Amygdala (tissue), 56 donors: ENCODE results near the gene SPOCK1.

Experiments used
- DNase-seq, 56 donors: peaks; one replicate each; lab custom pipeline; 2025; lab: John Stamatoyannopoulos, UW

SPOCK1 gene

DNA sequence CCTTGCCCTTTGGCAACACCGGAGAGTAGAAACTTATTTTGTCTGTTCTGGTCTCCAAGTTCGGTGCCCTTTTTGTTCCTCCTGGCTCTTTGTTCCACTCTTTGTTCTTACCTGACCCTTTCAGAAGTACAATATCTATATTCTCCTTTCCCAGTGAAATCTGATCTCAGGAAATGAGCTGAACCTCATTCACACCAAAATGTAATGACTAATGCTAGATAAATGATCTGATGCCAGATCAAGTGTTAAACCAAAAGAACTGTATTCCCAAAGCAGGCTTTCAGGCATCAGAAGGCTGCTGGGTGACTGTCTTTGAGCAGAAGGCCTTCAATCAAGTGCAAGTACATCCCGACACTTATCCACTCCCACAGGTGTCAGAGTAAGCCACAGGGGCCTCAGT lies 156.4 kb downstream of the SPOCK1 start:
- DNase-seq, result no peak

DNA sequence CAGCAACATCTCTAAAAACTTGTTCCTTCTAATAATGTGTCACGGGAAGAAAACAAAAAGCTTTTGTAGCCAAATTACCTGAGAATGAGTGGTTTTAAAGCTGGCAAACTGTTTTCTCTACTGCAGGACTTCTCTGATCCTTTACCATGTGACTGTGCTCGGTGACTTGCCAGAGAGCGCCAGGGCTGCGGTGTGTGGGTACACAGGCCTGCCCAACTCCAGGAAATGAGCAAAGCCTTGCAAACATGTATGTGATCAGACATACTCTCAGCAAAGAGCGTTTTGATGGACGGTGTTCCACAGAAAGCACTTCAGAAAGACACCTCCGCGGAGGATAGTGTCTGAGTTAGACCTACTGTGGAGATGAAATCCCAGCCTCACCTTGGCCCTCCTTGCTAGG lies 157.3 kb downstream of the SPOCK1 start:
- DNase-seq, result no peak

DNA sequence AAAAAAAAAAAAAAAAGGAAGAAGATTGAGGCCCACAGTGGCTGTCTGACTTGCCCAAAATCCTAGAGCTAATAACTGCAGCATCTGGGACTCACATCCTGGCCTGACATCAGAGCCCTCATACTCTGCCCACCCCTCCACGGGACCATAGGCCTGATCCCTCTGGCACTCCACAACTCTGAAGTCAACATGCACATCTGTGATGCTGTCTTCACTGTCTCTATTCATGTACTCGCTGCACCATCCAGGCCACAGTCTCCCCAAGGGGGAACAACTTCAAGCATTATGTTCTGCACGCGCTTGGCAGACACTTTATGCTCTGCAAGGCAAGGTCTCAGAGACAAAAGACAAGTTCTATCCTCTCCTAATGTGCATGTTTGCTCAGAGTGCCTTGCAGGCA lies 158.2 kb downstream of the SPOCK1 start:
- peak in 20 of 56 donors; percentile 5 to 59 (median 26) for DNase-seq

DNA sequence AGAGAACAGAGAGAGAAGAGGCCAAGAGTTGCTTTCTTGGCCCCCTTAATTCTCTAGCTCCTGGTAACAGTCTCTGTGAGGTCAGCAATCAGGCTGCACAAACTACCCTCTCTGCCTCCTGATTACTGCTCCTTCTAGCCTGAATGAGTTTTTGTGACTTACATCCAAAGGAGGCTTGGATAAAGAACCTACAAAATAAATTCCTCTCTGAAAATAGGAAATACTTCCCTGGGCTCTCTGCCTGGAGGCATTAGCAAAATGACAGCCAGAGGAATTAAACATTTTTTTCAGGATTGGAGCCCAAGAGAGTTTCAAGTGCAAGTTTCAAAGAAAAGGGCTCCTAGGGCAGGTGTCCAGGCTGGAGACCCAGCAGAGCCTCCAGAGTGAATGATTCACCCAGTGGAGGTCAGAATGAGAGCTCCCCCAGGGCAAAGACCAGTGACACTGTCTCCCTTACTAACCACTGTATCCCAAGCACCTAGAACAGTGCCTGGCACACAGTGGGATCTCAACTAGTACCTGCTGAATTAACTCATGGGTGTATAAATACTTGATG lies 162.5 kb downstream of the SPOCK1 start:
- DNase-seq, result peak in 1 of 56 donors; percentile 21

DNA sequence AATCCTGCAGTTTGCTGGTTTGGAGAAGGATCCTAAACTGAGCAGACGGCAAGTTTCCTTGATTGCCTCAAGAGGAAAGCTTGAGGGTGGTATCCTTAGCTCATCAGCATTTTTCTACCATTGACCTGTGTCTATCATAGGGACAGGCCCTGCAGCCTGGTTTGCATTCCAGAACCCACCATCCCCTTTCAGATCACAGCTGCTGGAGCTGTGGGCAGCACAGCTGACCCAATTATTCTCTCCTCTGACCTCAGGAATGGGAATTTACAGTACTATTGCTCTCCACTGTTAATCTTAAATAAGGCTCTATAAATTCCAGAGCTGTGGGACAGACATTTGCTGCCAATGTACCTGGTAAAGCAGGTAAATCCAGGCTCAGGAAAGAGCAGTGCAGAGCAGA lies 163.0 kb downstream of the SPOCK1 start:
- no peak for DNase-seq

DNA sequence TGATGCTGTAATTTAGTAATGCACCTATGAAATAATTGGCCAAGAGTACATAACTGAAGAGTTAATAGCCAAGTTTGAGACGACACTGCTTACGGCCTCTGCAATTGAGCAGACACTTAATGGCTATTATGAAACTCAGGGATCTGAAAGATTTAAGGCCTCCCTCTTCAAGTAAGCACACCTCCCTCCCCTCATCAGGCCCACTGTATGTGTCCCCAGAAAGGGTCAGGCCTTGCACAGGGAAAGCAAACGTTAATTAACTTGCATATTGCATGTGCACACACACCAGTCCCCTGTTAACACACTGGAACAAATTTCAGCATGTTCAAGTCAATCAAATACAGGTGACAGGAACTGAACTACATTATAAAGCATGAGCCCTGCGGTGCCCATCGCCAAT lies 163.6 kb downstream of the SPOCK1 start:
- no peak for DNase-seq

DNA sequence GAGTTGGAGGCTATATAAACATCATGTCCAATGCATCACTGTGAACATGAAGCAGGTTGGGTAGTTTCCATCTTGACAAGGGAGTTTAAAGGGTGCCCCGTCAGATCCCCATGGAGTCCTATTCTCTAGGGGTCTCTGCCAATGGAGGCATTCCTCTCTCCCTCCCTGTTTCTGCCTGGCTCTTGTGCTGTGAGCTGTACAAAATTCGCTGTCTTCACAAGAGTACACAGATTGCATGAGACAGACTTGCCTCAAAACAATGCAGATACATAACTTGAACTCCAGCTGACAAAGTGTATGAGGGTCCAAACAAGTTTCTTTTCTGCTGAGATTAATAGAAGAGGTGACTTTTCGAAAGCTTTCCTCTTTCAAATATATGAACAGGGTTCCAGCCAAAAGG lies 165.2 kb downstream of the SPOCK1 start:
- no peak for DNase-seq

DNA sequence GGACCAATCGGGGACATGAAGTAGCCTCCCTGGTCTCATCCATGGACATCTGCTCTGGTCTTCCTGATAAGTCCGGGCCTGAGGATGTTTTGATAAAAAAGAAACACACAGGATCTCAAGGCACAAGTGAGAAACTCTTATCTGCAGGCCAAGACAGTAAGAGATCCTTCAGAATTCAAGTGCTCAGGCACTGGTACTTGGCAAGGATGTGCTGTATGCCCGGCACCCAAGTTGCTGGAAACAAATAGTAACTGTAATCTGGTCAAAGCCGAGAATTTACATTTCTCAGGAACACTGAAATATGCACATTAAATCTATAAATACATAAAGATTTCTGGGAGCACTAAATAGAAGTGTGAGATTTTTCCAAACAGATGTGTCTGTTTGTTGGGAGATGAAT lies 165.7 kb downstream of the SPOCK1 start:
- no peak for DNase-seq

DNA sequence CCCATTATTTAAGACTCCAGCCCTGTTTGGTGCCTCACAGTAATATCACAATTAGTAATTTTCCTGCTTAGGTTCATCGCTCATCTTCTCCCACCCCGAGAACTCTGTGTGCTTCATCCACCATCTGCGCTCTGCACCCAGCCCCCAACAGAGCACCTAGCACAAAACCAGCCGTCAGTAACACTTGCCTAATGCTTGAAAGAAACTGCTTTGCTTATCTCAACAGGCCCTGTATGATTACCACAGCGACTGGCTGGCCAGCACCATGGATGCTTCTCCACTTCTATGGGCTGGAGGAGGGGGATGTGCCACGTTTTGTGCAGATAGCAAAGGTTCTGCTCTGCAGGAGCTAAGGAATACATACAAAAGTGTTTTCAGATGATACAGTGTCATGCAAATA lies 166.8 kb downstream of the SPOCK1 start:
- peak in 1 of 56 donors; percentile 10 for DNase-seq

DNA sequence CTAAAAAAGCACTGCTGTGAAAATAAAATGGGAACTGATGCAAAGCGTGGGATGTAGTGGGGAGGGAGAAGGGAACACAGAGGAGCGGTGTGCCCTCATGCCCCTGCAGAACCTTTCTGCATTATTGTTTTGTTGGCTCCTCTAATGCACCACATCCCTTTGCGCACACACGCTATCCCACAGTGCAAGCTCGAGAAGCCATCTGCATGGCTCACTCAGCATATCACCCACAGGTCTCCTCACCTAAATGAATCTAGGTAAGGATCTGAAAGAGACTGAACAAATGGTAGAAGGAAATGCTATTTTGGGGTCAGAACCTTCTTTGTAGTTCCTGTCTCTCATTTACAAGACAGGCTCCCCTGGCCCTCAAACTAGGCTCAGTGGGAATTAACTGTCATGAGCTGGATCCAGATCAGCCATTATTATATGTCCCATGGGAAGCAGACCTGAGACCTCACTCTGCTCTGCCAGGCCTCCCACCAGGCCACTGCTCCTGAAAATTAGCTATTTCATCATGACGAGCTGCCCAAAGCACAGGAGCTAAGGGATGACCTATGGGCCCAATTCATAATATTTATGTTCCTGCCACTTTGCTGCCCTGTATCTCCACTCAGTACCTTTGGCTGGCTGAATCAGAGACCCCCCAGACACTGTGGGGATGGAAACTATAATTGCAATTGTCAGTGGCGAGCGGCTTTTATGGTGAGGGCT lies 169.4 kb downstream of the SPOCK1 start:
- no peak for DNase-seq

DNA sequence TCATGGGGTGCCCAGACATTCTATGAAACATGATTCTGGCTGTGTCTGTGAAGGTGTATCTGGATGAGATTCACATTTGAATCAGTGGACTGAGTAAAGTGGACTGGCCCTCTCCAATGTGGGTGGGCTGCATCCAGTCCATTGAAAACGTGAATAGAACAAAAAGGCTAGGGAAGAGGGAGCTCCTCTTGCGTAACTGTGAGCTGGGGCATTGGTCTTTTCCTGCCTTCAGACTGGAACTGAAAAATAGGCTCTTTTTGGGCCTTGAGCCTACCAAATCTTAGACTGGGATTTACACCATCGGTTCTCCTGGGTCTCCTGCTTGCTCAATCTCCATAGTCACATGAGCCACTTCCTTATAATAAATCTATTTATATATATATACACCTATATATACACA lies 170.1 kb downstream of the SPOCK1 start:
- no peak for DNase-seq

DNA sequence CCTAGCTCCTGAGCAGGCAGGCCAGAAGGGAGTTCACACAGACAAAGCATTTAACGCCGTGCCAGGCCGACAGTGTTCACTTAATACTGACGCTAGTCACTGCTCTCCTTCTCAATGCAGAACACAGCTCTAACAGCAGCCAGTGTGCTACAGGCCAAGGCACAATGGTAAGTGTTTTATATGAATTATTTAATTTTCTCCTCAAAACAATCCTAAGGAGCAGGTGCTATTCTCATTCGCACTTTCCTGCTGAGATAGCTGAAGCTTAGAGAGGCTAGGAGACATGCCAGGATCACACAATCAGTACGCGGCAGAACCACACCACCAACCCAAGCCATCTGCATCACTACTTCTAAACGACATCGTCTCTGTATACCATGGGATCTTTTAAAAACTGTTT lies 170.7 kb downstream of the SPOCK1 start:
- DNase-seq, result no peak

DNA sequence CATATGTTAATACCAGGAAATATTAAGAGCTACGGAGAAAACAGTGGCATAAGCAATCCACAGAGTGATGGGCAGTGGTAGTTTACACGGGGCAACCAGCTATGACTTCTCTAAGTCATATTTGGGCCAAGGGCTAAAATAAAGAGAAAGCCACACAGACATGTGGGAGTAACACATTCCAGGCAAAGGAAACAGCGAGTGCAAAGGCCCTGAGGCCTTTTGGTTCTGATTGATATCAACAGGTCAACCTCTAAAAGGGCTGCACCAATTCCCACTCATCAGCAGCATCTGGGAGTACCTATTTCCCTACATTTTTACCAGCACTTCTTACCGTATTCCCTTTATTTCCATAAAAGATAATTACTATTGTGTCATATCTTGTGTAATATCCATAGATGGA lies 173.4 kb downstream of the SPOCK1 start:
- DNase-seq, result no peak

DNA sequence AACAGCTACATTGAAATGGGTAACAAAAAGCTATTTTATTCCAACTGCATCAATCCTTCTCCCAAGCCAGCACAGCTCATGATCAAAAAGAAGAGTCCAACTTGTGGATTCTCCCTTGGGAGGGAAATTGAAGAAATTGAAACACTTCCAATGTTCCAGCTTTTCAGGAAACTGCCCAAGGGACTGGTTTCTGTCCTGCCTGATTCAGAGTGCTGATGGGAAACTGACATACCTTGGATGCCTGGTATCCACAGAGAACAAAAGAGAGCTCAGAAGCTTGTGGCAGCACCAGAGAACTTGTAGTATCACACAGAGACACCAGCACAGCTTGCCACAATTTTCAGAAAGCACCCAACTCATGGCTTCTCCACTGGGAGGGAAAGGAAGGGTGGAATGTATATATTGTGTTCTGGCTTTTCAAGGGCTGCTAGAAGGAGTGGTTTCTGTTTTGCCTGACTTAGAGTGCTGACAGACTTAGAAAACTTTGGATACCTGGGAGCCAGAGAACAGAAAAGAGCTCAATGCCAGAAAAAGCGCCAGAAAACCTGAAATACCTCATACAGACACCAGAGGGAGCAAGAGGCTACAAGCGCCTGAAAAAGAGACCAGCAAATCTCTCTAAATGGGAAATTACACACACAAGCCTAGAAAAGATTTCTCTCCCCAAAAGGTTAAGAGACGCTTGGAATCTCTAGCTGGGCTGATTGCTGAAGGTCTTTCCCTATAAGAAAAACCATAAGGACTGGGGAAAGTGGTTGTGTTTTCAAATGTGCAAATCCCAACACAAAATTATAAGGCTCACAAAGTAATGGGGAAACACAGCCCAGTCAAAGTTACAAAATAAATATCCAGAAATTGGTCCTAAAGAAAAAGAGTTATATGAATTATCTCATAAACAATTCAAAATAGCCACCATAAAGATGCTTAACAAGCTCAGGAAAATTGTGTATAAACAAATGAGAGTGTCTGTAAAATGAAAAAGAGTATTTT lies 178.8 kb downstream of the SPOCK1 start:
- peak in 16 of 56 donors; percentile 8 to 76 (median 28) for DNase-seq

DNA sequence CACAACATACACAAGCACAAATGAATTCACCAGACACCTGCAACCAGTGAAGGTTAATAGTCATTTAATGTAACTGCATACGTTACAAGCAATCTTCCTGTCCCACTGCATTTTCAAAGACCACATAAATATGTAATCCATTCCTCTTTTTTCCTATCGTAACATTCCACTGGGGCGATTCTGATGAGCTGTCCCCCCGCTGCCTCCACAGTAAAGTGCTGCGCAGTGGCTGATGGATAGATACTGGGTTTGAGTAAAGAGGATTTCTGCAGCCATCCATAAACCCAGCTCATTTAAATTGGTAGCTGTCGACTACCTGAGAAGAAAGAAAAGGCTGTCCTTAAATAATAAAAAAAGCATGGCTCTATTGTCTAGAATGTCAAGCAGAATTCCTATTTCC lies 181.1 kb downstream of the SPOCK1 start:
- DNase-seq, result no peak

DNA sequence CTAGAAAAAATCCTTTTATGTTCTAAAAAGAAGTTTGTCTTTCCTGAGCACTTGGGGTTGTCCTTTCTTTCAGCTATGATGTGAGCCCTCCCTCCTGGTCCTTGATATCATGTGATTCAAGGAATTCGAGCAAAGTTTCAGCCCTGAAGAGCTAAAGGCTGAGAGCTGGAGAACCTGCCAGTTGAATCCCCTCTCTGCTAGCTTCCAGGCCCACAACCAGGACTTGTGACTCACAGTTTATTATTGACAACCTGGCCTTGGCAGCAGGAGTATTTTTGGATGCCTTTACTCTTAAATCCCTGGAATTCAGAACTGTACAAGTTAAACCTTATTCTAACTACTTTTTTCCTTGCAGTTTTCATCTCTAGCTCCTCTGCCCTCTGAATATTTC lies 182.8 kb downstream of the SPOCK1 start:
- DNase-seq, result no peak

DNA sequence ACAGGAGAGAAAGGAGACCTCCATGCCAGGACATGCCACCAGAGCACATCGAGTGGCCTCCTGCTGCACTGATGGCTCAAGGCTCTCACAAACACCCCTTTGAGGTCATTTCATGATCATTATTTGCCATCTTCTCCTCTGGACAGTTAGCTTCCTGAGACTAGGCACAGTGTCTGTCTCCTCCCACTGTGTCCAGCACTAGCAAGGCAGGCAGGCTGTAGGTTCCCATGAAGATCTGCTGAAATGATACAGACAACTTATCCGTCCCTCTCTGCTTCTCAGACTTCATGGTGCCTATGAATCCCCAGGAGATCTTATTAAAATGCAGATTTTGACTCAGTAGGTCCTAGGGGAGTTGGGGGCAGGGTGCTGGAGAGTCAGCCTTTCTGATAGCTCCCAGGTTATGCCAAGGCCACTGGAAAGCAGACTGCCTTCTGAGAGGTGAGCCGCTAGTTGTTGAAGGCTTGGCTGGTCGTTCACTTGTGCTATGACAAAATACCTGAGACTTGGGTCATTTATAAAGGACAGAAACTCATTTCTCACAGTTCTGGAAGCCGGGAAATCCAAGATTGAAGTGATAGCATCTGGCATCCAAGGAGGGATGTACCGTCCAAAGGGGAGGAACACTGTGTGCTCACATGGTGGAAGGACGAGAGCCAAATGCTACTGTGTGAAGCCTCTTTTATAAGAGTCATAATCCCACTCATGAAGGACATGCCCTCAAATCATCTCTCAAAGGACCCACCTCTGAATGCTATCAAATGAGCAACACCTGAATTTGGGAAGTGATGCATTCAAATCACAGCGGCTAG lies 183.4 kb downstream of the SPOCK1 start:
- no peak for DNase-seq

DNA sequence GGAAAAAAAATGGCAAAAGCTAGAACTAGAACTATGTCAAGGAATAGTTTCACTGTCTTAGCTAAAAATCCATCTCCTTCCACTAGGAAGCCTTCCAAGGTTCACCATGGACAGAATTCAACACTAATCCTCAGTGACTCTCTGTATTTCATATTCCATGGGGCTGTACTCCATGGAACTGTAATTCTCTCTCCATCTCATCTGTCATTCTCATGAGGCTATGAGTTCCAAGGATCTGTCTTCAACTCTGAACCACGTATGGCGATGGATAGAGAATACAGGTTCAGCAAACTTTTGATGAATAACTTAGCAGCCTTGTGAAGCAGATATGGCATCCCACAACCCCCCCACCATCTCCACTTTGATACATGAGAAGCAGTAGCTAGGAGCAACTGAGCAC lies 184.0 kb downstream of the SPOCK1 start:
- no peak for DNase-seq

DNA sequence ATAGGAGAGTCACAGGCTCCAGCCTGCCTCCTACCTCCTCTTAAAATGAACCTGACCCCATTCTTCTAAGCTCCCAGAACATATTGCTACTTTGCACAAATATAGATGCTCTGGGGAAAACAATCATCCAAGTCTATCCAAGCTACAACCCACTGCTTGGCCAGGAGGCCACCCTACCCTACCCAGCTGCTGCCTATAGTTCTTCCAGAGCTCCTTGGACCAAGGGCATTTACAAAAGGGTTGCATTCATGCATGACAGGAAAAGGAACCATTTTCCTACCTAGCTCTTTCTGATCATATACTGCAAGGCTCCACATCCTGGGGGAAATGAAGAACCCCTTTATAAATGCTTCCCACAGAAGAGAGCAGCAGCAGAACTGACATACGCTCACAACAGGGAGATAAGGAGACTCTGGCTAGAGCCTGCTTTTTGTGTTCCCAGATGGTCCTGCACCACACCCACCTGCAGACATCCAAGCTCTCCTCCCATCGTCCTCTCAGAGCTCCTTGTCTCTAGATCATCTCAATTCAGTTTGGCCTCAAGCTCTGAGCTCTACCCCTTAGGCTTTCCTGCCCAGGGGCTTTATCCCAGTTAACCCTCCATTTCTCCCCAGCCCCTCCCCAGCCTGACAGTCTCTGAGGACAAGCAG lies 185.5 kb downstream of the SPOCK1 start:
- no peak for DNase-seq

DNA sequence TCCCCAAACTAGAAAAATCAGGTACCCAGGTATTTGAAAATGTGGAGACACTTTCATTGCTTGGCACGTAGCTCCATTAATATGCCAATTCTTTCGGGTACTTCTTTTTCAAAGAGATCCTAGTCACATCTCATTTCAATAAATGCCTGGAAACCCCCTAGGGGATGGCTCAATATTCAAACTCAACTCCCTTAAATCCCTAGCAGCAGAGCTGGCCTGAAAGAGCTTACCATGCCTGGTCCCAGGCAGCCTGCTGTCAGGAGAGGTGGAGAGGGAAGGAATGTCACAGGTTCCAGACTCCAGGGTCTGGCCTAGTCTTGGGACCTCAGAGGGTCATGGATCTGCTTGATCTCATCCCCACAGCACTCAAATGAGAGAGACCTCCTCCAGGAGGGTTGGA lies 187.1 kb downstream of the SPOCK1 start:
- no peak for DNase-seq
